ENCODE results near the gene DLG3. TPM values are rescaled to one million over a fixed set of nuclear protein-coding genes. Genes with fewer than 3 reads are reported as not detected.

Gene DLG3
- total RNA-seq, 1 experiment from 2014 or later: 26.4 TPM

- intact Hi-C loops (cut with micrococcal nuclease): no loop called here
- Histone ChIP-seq H3K36me3 (ENCODE audit: low read depth, low read length) (no peaks in the 10 kb centered on the region), H3K4me1 (ENCODE audit: insufficient read depth, low read length) (peaks cover 18% of the 10 kb centered on the region), H3K4me2 (ENCODE audit: low read length) (no peak overlapping the region), H3K27ac (ENCODE audit: low read length) (no peak overlapping the region), H3F3A (ENCODE audit: low read length, unreplicated experiment) (no peaks in the 10 kb centered on the region), H3K9me3 (ENCODE audit: low read length) (no peaks in the 10 kb centered on the region), H3K4me3 (ENCODE audit: low read length) (no peak overlapping the region), H2AFZ (ENCODE audit: low read length) (no peak overlapping the region), H3K9ac (ENCODE audit: low read length) (no peak overlapping the region), H4K20me1 (ENCODE audit: low read length) (no peaks in the 10 kb centered on the region), H3K79me2 (ENCODE audit: low read length) (no peaks in the 10 kb centered on the region), H3K9me2 (replicated peaks; ENCODE audit: low read length) (no peaks in the 10 kb centered on the region), H3K27me3 (ENCODE audit: low read length) (peaks cover 5% of the 10 kb centered on the region)
- BruUV-seq (replicated peaks): no TSS peak
- POLR2A ChIA-PET (ENCODE audit: unreplicated experiment): no interaction called here
- TF ChIP-seq EZH2phosphoT487 (IDR thresholded peaks at IDR 0.05; ENCODE audit: borderline replicate concordance, low read length): no peak
- no peak for TF ChIP-seq EZH2 (IDR thresholded peaks at IDR 0.05; ENCODE audit: low read length, unreplicated experiment)
- no peak for TF ChIP-seq CTCF (conservative IDR thresholded peaks at IDR 0.05; ENCODE audit: low read depth, low read length)
- DNase-seq (no peak), ATAC-seq (no peak)
- CTCF ChIA-PET: interaction anchor here (0.6 kb wide), 1 partner anchor 16 kb away, joined by 3 read pairs; the partner anchor contains the start of gene GDPD2
Measured at GRCh38 chrX:70439016-70439415, 5.6 kb upstream of the DLG3 start.

DNA sequence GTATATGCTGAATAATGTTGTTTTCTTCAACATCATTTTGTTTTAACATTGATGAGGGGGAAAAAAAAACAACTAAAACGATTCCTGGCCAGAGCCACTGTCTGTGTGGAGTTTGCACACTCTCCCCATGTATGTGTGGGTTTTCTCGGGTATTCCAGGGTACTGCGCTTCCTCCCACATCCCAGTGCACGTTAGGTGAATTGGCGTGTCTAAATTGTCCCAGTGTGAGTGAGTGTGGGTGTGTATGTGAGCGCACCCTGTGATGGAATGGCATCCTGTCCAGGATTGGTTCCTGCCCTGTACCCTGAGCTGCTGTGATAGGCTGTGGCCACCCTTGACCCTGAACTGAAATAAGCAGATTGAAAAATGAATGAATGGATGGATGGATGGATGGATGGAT is 2.4 kb upstream of the DLG3 start:
- BruUV-seq (replicated peaks): no TSS peak
- H3K9me2 ChIP-seq (replicated peaks; ENCODE audit: low read length): no peaks in the 10 kb centered on the region
- H3K4me1 ChIP-seq (ENCODE audit: insufficient read depth, low read length): peaks cover 9% of the 10 kb centered on the region
- no peaks in the 10 kb centered on the region for H4K20me1 ChIP-seq (ENCODE audit: low read length)
- no peak overlapping the region for H3K9ac ChIP-seq (ENCODE audit: low read length)
- no peaks in the 10 kb centered on the region for H3F3A ChIP-seq (ENCODE audit: low read length, unreplicated experiment)
- H3K4me3 ChIP-seq (ENCODE audit: low read length): no peak overlapping the region
- intact Hi-C loops (cut with micrococcal nuclease): no loop called here
- no peaks in the 10 kb centered on the region for H3K79me2 ChIP-seq (ENCODE audit: low read length)
- DNase-seq: no peak
- no peaks in the 10 kb centered on the region for H3K9me3 ChIP-seq (ENCODE audit: low read length)
- no peak overlapping the region for H3K4me2 ChIP-seq (ENCODE audit: low read length)
- no peak overlapping the region for H2AFZ ChIP-seq (ENCODE audit: low read length)
- ATAC-seq: no peak
- ChIA-PET CTCF (no interaction called here), POLR2A (ENCODE audit: unreplicated experiment) (no interaction called here)
- no peak overlapping the region for H3K27ac ChIP-seq (ENCODE audit: low read length)
- TF ChIP-seq CTCF (conservative IDR thresholded peaks at IDR 0.05; ENCODE audit: low read depth, low read length) (no peak), EZH2 (IDR thresholded peaks at IDR 0.05; ENCODE audit: low read length, unreplicated experiment) (no peak), EZH2phosphoT487 (IDR thresholded peaks at IDR 0.05; ENCODE audit: borderline replicate concordance, low read length) (no peak)
- H3K27me3 ChIP-seq (ENCODE audit: low read length): peaks cover 26% of the 10 kb centered on the region
- H3K36me3 ChIP-seq (ENCODE audit: low read depth, low read length): no peaks in the 10 kb centered on the region

- H3K4me1 ChIP-seq (ENCODE audit: insufficient read depth, low read length): no peaks in the 10 kb centered on the region
- TF ChIP-seq EZH2 (IDR thresholded peaks at IDR 0.05; ENCODE audit: low read length, unreplicated experiment) (no peak), EZH2phosphoT487 (IDR thresholded peaks at IDR 0.05; ENCODE audit: borderline replicate concordance, low read length) (no peak), CTCF (conservative IDR thresholded peaks at IDR 0.05; ENCODE audit: low read depth, low read length) (no peak)
- CTCF ChIA-PET: no interaction called here
- no TSS peak for BruUV-seq (replicated peaks)
- DNase-seq (no peak), ATAC-seq (no peak)
- no peaks in the 10 kb centered on the region for H4K20me1 ChIP-seq (ENCODE audit: low read length)
- no peak overlapping the region for H3K27ac ChIP-seq (ENCODE audit: low read length)
- H3K79me2 ChIP-seq (ENCODE audit: low read length): no peaks in the 10 kb centered on the region
- H3F3A ChIP-seq (ENCODE audit: low read length, unreplicated experiment): no peaks in the 10 kb centered on the region
- peaks cover 26% of the 10 kb centered on the region for H3K27me3 ChIP-seq (ENCODE audit: low read length)
- no peak overlapping the region for H2AFZ ChIP-seq (ENCODE audit: low read length)
- no peak overlapping the region for H3K4me3 ChIP-seq (ENCODE audit: low read length)
- no peak overlapping the region for H3K9ac ChIP-seq (ENCODE audit: low read length)
- POLR2A ChIA-PET (ENCODE audit: unreplicated experiment): no interaction called here
- H3K4me2 ChIP-seq (ENCODE audit: low read length): peak overlapping the region; percentile 28; the same call in 1 of the 2 replicates
- H3K9me3 ChIP-seq (ENCODE audit: low read length): no peaks in the 10 kb centered on the region
- H3K36me3 ChIP-seq (ENCODE audit: low read depth, low read length): no peaks in the 10 kb centered on the region
- intact Hi-C loops (cut with micrococcal nuclease): no loop called here
- no peaks in the 10 kb centered on the region for H3K9me2 ChIP-seq (replicated peaks; ENCODE audit: low read length)
Measured at GRCh38 chrX:70444946-70445656, 466 bp downstream of the DLG3 start.

Measured in PC-3 (cell line).